Right lobe of liver (tissue), 4 donors: ENCODE data around the gene POC1B.

Source experiments
- POLR2A ChIP-seq: fragments of 450-650 bp; IDR thresholded peaks from one replicate; pipeline ENCODE4 v1.6.1; 2017; ENCODE audit warnings: antibody characterized with exemption, mild to moderate bottlenecking
- TF ChIP-seq, protein P1 (sequence below), 4 donors: fragments of 200-600 bp in 3 of 4; fragments of 450-650 bp in 1 of 4; IDR thresholded peaks; one replicate each; pipeline versions ENCODE4 v1.5.1 to v1.8.0; 2016 to 2022; ENCODE audit warnings: antibody characterized with exemption in 4 of 4, mild to moderate bottlenecking in 2 of 4
- donor health status: DM: no; HTN: no; CAD: no.
- donor health status: DM: no; HTN: no; CAD: no.
- donor health status: DM: no; HTN: yes; CAD: no.

- no peak for TF ChIP-seq POLR2A
- TF ChIP-seq, protein P1, sequence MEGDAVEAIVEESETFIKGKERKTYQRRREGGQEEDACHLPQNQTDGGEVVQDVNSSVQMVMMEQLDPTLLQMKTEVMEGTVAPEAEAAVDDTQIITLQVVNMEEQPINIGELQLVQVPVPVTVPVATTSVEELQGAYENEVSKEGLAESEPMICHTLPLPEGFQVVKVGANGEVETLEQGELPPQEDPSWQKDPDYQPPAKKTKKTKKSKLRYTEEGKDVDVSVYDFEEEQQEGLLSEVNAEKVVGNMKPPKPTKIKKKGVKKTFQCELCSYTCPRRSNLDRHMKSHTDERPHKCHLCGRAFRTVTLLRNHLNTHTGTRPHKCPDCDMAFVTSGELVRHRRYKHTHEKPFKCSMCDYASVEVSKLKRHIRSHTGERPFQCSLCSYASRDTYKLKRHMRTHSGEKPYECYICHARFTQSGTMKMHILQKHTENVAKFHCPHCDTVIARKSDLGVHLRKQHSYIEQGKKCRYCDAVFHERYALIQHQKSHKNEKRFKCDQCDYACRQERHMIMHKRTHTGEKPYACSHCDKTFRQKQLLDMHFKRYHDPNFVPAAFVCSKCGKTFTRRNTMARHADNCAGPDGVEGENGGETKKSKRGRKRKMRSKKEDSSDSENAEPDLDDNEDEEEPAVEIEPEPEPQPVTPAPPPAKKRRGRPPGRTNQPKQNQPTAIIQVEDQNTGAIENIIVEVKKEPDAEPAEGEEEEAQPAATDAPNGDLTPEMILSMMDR (IDR thresholded peaks at IDR 0.05) = no peak
Observed at GRCh38 chr12:89523843-89524540, 1.9 kb downstream of the POC1B start.
